Activated CD8-positive, alpha-beta memory T cell treated with anti-CD3 and anti-CD28 coated beads, Interleukin-2, amount 50 U/mL, for 24 hours (primary cell): Measurements from ENCODE around the gene KRT1.

Experiments
- DNase-seq: peaks from one replicate; pipeline ENCODE4 v3.0.0-alpha.2; 2020; ENCODE audit errors: extremely low read depth

KRT1 gene

GRCh38 chr12:52660934-52661499 is 19.2 kb downstream of the KRT1 start:
- no peak for DNase-seq

- DNase-seq: no peak
Observed at GRCh38 chr12:52659951-52660350, 20.3 kb downstream of the KRT1 start.

- DNase-seq: no peak
Observed at GRCh38 chr12:52659395-52659794, 20.8 kb downstream of the KRT1 start.

- DNase-seq: no peak
Observed at GRCh38 chr12:52658196-52658595, 22.0 kb downstream of the KRT1 start.

GRCh38 chr12:52657250-52657902 is 22.8 kb downstream of the KRT1 start:
- no peak for DNase-seq

GRCh38 chr12:52656616-52657015 is 23.6 kb downstream of the KRT1 start:
- DNase-seq: no peak

GRCh38 chr12:52655720-52656124 is 24.5 kb downstream of the KRT1 start:
- no peak for DNase-seq

- DNase-seq: no peak
Observed at GRCh38 chr12:52655251-52655650, 25.0 kb downstream of the KRT1 start.

GRCh38 chr12:52651726-52652261 is 28.4 kb downstream of the KRT1 start, which contains the start of gene KRT2:
TSS of gene KRT2 (minus strand) at chr12:52652211. CDS start at chr12:52652142, 69 bp downstream.
- no peak for DNase-seq

GRCh38 chr12:52650520-52651081 is 29.6 kb downstream of the KRT1 start:
- no peak for DNase-seq

GRCh38 chr12:52649066-52649465 is 31.1 kb downstream of the KRT1 start:
- DNase-seq: no peak

- no peak for DNase-seq
Observed at GRCh38 chr12:52648012-52648550, 32.1 kb downstream of the KRT1 start.

- DNase-seq: no peak
Observed at GRCh38 chr12:52647601-52648000, 32.6 kb downstream of the KRT1 start.

- no peak for DNase-seq
Observed at GRCh38 chr12:52646613-52647012, 33.6 kb downstream of the KRT1 start.

- DNase-seq: no peak
Observed at GRCh38 chr12:52645982-52646381, 34.2 kb downstream of the KRT1 start.

- no peak for DNase-seq
Observed at GRCh38 chr12:52645120-52645761, 35.0 kb downstream of the KRT1 start.

- no peak for DNase-seq
Observed at GRCh38 chr12:52644078-52644415, 36.2 kb downstream of the KRT1 start.

GRCh38 chr12:52643233-52644077 is 36.8 kb downstream of the KRT1 start:
- no peak for DNase-seq

- no peak for DNase-seq
Observed at GRCh38 chr12:52641468-52641867, 38.7 kb downstream of the KRT1 start.

- no peak for DNase-seq
Observed at GRCh38 chr12:52637299-52637698, 42.9 kb downstream of the KRT1 start.

- DNase-seq: no peak
Observed at GRCh38 chr12:52636592-52637258, 43.5 kb downstream of the KRT1 start.
